Head of caudate nucleus (tissue), 42 donors: ENCODE results near the gene NRIP1.
"Not testable (repeated sequence)": the region's sequence is repeated elsewhere in the genome, so short reads cannot be mapped to it uniquely, and the experiment has no call there.

Source experiments
- DNase-seq, 42 donors: peaks; one replicate each; pipeline versions ENCODE4 v3.0.0 to v3.0.0-alpha.2; 2020 to 2021; ENCODE audit warnings: mixed read lengths in 7 of 42
- intact Hi-C: fragments of 100-400 bp; cut with DNase I; formaldehyde crosslinking; loops from one replicate; pipeline ENCODE4 v1.15.0; 2022

The NRIP1 gene

GRCh38 chr21:14949603-14950002 lies 115.2 kb downstream of the NRIP1 start:
- intact Hi-C loops = no loop called here
- no peak for DNase-seq

DNA sequence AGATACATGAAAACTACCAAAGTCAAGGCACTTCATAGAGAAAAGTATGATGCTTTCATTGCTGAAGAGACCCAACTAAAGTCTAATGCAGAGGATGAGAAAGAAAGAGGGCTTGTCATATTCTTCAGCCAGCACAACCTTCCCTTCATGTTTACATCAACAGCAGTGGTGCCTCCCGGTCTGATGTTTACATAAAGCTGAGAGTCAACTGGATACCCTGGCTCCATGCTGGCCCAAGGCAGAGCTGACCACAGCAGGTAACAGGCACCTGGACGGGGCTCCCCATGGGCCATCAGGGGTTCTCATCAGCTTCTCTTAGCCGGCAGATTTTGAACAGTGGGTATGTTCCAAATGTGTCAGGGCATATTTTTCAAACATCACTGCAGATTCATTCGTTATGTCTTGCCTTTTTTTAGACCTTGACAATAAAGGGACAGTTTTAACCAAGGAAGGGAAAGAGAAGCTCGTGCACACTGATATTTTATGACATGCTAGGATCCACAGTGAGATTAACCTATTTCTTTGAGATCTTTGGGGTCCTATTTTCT lies 117.1 kb downstream of the NRIP1 start:
- DNase-seq = no peak
- intact Hi-C loops = no loop called here

GRCh38 chr21:14945176-14945575 lies 119.6 kb downstream of the NRIP1 start:
- intact Hi-C loops = no loop called here
- DNase-seq = no peak

GRCh38 chr21:14943616-14944015 lies 121.2 kb downstream of the NRIP1 start:
- intact Hi-C loops = no loop called here
- DNase-seq = no peak

DNA sequence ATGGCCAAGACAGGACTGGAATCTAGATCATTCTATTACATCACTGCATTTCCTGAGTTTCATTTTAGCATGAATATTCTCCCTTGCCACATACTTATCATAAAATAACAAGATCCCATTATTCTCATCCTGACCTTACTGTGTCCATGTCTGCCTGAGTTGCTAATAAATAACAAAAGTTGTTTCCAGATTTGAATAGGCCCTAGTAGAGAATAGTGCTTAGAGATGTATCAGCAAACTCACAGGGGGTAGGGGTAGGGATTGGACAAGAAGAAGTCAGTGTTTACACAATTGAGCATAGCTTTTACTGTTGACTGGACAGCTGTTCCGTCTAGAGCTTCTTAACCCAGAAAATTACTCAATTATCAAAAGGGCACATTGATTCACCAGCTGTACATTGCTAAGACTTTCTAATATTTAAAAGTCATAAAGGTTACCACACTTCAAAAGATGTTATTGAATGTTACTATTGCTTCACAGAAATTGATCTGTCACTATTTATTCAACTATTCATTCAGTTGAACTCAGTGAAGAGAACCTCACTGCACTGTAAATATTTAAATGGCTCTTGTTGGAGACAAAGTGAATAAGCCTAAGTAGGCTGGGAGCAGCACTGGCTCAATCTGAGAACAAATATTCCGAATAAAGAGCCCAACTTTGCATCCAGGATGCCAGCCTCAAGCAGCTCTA lies 121.9 kb downstream of the NRIP1 start:
- intact Hi-C loops = no loop called here

DNA sequence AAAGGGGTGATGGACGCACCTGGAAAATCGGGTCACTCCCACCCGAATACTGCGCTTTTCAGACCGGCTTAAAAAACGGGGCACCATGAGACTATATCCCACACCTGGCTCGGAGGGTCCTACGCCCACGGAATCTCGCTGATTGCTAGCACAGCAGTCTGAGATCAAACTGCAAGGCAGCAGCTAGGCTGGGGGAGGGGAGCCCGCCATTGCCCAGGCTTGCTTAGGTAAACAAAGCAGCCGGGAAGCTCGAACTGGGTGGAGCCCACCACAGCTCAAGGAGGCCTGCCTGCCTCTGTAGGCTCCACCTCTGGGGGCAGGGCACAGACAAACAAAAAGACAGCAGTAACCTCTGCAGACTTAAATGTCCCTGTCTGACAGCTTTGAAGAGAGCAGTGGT lies 137.5 kb downstream of the NRIP1 start:
- DNase-seq, intact Hi-C loops: not testable (repeated sequence)

More for the DNA sequence above, 121.9 kb downstream of the NRIP1 start:
- no peak for DNase-seq

DNA sequence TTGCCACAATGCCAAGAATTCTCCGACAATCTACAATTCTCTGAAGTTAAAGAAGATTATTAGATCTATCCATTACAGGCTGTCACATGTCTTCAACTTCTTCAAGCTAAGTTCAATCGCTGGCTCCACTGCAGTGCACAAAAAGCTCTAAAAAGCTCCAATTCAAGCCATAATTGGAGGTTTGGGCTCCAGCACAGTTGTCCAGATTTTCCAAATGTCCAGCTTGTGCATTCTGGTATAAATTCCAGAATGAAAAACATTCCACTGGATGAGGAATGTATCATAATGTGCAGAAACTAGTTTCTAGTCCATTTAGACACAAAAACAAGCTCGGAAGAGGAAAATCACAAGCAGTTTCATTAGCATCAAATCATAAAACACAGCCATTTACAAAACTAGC lies 138.6 kb downstream of the NRIP1 start:
- DNase-seq = no peak
- intact Hi-C loops = no loop called here

- intact Hi-C loops = no loop called here
- DNase-seq = no peak
Observed at GRCh38 chr21:14923468-14923867, 141.3 kb downstream of the NRIP1 start.

GRCh38 chr21:14922980-14923379 lies 141.8 kb downstream of the NRIP1 start:
- intact Hi-C loops = no loop called here
- no peak for DNase-seq

- intact Hi-C loops = no loop called here
- no peak for DNase-seq
Observed at GRCh38 chr21:14918527-14918926, 146.3 kb downstream of the NRIP1 start.

DNA sequence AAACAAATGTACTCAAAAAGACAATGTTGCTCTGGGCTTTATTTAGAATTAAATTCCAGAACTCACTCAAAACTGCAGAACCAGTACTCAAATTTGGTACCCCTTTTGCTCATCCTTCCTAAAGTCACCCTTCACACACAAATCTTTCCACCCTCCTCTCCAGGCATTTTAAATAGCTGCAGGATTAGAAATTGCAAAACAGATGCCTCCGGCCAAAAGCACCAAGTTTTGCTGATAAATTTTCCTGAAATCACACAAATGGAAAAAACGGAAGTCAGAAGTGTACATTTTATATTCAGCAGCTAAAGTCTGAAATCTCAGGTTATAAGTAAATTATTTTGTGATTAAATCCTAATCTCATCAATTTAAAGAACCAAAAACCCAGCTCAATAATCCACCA lies 147.0 kb downstream of the NRIP1 start:
- intact Hi-C loops = no loop called here
- DNase-seq = no peak

DNA sequence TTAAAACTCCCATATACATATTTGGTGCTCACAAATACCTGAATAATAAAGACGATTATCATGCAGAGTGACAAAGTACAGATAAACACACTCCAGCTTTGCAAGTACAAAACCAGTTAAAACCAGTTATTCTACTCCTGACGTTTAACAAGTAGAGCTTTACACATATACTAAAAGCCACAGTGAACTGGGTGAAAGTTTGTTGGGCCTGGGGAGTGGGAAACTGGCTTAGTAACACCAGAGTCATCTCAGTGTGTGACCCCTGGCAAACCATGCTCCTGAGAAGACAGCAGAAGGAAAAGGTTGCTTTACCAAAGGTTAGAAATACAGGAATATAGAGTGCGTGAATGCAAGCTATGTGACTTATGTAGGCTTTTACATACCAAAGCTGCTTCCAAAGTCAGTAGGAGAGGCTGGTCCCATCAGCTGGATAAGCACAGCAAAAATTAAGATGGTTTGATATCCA lies 148.1 kb downstream of the NRIP1 start:
- intact Hi-C loops = no loop called here
- no peak for DNase-seq

GRCh38 chr21:14913638-14914037 lies 151.2 kb downstream of the NRIP1 start:
- DNase-seq = no peak
- intact Hi-C loops = no loop called here

DNA sequence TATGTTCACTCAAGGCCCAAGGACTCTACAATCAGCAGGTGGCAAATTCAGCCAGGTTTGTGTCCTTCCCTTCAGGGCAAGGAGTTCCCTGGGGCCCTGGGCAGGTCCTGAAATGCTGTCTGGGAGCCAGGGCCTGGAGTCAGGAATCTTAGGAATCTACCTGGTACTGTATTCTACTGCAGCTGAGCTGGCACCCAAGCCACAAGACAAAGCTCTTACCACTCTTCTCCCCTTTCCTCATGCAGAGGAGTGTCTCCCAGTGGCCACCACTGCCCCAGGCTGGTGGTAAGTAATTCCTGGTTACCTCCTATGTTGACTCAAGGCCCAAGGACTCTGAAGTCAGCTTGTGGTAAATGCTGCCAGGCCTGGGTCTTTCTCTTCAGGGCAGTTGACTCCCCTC lies 153.4 kb downstream of the NRIP1 start:
- no peak for DNase-seq
- intact Hi-C loops = no loop called here
